ENCODE results near the gene RERG.
A peak's percentile ranks its signal among the peaks of the same experiment; 100 is the strongest.
"Not testable (repeated sequence)": the region's sequence is repeated elsewhere in the genome, so short reads cannot be mapped to it uniquely, and the experiment has no call there.

The RERG gene

DNA sequence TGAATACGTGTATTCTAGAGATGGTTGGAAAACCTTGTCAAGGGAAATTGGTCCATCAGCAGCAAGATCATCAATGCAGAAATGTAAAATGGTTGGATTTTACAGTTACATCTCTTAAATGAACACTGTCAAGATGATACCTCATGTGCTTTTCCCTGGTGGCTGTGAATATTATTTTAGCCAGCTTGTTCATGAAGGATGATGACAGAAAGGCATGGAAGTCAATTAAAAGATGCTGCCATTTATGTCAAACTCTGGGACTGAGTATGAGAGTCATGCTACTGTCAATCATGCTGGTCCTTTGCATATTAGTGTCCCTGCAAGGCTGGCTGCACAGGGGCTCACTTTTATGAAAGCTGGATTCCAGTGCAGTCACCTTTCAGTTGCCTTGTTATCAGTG lies 10.3 kb upstream of the RERG start:
- TF ChIP-seq, protein P1, sequence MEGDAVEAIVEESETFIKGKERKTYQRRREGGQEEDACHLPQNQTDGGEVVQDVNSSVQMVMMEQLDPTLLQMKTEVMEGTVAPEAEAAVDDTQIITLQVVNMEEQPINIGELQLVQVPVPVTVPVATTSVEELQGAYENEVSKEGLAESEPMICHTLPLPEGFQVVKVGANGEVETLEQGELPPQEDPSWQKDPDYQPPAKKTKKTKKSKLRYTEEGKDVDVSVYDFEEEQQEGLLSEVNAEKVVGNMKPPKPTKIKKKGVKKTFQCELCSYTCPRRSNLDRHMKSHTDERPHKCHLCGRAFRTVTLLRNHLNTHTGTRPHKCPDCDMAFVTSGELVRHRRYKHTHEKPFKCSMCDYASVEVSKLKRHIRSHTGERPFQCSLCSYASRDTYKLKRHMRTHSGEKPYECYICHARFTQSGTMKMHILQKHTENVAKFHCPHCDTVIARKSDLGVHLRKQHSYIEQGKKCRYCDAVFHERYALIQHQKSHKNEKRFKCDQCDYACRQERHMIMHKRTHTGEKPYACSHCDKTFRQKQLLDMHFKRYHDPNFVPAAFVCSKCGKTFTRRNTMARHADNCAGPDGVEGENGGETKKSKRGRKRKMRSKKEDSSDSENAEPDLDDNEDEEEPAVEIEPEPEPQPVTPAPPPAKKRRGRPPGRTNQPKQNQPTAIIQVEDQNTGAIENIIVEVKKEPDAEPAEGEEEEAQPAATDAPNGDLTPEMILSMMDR (IDR thresholded peaks at IDR 0.05; ENCODE audit: low read depth, low read length), result no peak
- no peak for DNase-seq (ENCODE audit: extremely low read depth, low read depth)

DNA sequence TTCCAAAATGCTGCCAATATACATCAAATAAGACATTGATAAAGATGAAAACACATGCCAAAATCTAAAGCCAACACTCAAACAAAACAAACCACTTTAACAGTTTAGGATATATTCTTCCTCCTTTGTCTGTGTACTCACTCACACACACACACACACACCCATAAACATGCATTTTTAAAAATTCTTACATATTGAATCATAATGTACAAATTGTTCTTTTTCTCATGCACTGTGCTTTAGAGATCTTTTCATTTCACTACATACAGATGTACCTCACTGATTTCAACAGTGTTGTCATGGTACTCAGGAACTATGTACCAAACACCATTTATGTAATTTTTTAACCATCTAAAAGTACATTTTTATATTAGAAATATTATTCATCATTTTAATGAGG lies 9.5 kb upstream of the RERG start:
- TF ChIP-seq, protein P1 (IDR thresholded peaks at IDR 0.05; ENCODE audit: low read depth, low read length), result no peak

DNA sequence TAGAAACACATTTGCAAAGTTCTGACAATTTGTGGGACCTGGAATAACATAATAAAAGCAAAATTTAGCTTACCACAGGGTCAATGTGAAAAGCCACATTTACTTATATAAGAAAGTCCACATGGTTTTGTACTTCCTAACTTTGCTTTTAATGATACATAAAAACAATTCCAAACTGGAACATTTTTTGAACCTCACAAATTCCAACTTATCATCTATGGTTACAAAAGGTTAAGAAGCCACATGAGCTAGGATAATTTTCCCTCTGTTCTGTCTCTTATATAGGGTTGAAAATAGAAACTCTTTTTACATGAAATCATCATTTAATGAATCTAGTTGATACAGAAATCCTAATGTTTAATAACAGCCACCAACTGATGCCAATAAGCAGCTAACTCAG lies 8.9 kb upstream of the RERG start:
- no peak for DNase-seq (ENCODE audit: extremely low read depth, low read depth)
- TF ChIP-seq, protein P1 (IDR thresholded peaks at IDR 0.05; ENCODE audit: low read depth, low read length), result no peak

More for the DNA sequence above, 9.5 kb upstream of the RERG start:
- DNase-seq (ENCODE audit: extremely low read depth, low read depth), result no peak

DNA sequence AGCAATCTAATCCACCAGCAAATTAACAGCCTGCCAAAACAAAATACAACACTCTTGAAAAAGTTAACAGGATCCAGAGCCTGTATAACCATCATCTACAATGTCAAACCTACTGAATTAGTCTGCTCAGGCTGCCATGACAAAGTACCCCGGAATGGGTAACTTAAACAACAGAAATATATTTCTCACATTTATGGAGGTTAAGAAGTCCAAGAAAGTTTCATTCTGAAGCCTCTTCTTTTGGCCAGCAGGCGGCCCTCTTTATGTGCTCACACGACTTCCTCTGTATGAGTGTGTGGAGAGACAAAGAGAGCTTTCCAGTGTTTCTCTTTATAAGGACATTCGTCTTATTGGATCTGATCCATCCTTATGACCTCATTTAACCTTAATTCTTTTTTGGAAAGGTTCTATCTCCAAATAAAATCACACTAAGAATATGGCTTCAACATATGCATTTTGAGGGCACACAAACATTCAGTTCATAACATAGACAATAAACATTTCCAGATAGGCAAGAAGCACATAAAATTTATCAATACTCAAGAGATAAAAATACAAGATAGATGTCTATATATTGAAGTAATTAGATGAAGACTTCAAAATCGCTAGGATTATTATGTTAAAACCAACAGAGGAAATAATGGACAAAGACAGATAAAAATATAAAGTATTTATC lies 5.9 kb upstream of the RERG start:
- DNase-seq (ENCODE audit: extremely low read depth, low read depth), result peak; percentile 15
- TF ChIP-seq, protein P1 (IDR thresholded peaks at IDR 0.05; ENCODE audit: low read depth, low read length), result peak; percentile 77

DNA sequence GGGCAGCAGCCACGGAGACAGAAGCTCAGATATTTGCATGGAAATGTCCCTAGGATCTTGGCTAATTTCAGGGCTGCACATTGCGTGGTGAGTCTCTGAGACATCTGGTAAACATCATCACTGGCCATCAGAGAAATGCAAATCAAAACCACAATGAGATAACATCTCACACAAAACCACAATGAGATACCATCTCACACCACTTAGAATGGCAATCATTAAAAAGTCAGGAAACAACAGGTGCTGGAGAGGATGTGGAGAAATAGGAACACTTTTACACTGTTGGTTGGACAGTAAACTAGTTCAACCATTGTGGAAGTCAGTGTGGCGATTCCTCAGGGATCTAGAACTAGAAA lies 4.6 kb upstream of the RERG start:
- DNase-seq (ENCODE audit: extremely low read depth, low read depth), result not testable (repeated sequence)

DNA sequence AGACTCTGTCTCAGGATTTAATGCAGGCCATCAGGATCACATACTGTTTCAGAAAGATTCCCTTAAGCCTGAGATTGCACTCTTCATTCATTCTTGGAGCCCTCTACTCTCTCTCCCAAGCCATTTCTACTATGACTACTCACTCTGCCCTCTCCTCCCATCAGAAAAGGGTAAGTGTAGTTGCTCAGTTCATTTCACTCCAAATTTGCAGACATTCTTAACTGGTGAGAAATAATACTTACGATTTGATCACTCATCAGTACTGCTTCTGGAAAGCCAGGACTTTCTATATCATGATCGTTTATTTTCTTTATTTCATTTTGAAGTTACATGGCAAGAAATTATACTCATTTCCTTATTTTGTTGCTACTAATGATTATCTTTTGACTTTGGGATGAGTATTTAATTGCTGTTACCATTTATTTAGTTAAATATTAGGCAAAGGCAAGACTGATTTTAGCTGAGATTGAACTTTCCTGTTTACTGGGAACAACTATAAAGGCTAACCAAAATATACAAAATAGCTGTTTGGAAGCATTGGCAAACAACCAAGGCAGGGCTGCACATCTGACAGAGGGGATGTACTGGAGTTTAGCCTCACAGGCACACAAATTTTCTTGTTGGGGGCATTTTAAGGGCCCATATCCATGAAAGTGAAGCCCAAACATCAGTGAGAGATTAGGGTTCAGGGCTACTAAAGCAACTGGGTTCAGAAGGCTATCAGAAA lies 4.1 kb upstream of the RERG start:
- TF ChIP-seq, protein P1 (IDR thresholded peaks at IDR 0.05; ENCODE audit: low read depth, low read length), result no peak
- DNase-seq (ENCODE audit: extremely low read depth, low read depth), result no peak

DNA sequence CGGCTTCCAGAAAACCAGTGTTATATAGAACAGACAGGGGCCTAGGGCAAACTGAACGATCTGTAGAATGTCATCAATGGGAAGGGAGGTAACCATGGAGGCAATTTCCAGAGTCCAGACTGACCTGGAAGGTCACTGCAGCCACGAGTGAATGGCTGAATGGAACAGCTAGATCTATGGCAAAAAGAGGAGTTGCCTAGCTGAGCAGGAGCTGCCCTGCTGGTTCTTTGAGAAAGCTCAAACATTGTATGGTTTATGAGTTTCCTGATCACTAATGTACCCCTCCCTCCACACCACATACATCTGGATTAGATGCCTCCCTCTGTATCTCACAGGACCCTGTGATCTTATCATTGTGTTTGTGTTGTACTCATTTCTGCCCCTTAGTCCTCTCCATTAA lies 1.0 kb upstream of the RERG start:
- DNase-seq (ENCODE audit: extremely low read depth, low read depth), result no peak
- TF ChIP-seq, protein P1 (IDR thresholded peaks at IDR 0.05; ENCODE audit: low read depth, low read length), result no peak
